WTC11 (cell line): ENCODE measurements around the gene IGFBP1.

Experiments
- CREB1 ChIP-seq: sonication (generic); formaldehyde crosslinking; IDR thresholded peaks from 2 replicates; pipeline ENCODE4 v1.8.0; 2023; ENCODE audit warnings: mild to moderate bottlenecking, missing genetic modification reagents
- ESRRA ChIP-seq: sonication (generic); formaldehyde crosslinking; IDR thresholded peaks from 2 replicates; pipeline ENCODE4 v1.8.1; 2022; ENCODE audit warnings: mild to moderate bottlenecking, missing genetic modification reagents, borderline replicate concordance
- FOXJ3 ChIP-seq: sonication (generic); formaldehyde crosslinking; IDR thresholded peaks from 2 replicates; pipeline ENCODE4 v1.9.0; 2021; ENCODE audit warnings: missing genetic modification reagents, mild to moderate bottlenecking, borderline replicate concordance
- KAT7 ChIP-seq: sonication (generic); formaldehyde crosslinking; IDR thresholded peaks from 2 replicates; pipeline ENCODE4 v1.8.1; 2023; ENCODE audit warnings: missing genetic modification reagents, mild to moderate bottlenecking, borderline replicate concordance
- RORB ChIP-seq: fragments of 250-450 bp; sonication (Bioruptor Pico); IDR thresholded peaks from 2 replicates; pipeline ENCODE4 v1.9.0; 2021; ENCODE audit warnings: mild to moderate bottlenecking
- SMAD4 ChIP-seq: sonication (generic); formaldehyde crosslinking; IDR thresholded peaks from 2 replicates; pipeline ENCODE4 v1.8.0; 2022; ENCODE audit warnings: mild to moderate bottlenecking, missing genetic modification reagents
- TCF7 ChIP-seq: sonication (generic); formaldehyde crosslinking; IDR thresholded peaks from 2 replicates; pipeline ENCODE4 v1.8.0; 2022; ENCODE audit warnings: mild to moderate bottlenecking, low read depth, missing genetic modification reagents, moderate library complexity
- TP53 ChIP-seq: sonication (generic); formaldehyde crosslinking; IDR thresholded peaks from 2 replicates; pipeline ENCODE4 v1.8.1; 2023; ENCODE audit warnings: mild to moderate bottlenecking, missing genetic modification reagents
- TF ChIP-seq, protein P1 (sequence below): fragments of 200-600 bp; IDR thresholded peaks from 2 replicates; pipeline ENCODE4 v1.8.0; 2022; ENCODE audit warnings: antibody characterized with exemption
- TF ChIP-seq, protein P2 (sequence below): sonication (generic); formaldehyde crosslinking; conservative IDR thresholded peaks from 2 replicates; pipeline ENCODE4 v1.8.1; 2022; ENCODE audit warnings: mild to moderate bottlenecking, missing genetic modification reagents
- TF ChIP-seq, protein P3 (sequence below): sonication (generic); formaldehyde crosslinking; IDR thresholded peaks from 2 replicates; pipeline ENCODE4 v1.8.1; 2023; ENCODE audit warnings: mild to moderate bottlenecking, missing genetic modification reagents, moderate library complexity
- TF ChIP-seq, protein P4 (sequence below): sonication (generic); formaldehyde crosslinking; IDR thresholded peaks from 2 replicates; pipeline ENCODE4 v1.8.1; 2023; ENCODE audit warnings: mild to moderate bottlenecking, moderate library complexity, missing genetic modification reagents
- TF ChIP-seq, protein P5 (sequence below): sonication (generic); formaldehyde crosslinking; IDR thresholded peaks from 2 replicates; pipeline ENCODE4 v1.8.1; 2022; ENCODE audit warnings: low read depth, missing genetic modification reagents, borderline replicate concordance

DNA sequence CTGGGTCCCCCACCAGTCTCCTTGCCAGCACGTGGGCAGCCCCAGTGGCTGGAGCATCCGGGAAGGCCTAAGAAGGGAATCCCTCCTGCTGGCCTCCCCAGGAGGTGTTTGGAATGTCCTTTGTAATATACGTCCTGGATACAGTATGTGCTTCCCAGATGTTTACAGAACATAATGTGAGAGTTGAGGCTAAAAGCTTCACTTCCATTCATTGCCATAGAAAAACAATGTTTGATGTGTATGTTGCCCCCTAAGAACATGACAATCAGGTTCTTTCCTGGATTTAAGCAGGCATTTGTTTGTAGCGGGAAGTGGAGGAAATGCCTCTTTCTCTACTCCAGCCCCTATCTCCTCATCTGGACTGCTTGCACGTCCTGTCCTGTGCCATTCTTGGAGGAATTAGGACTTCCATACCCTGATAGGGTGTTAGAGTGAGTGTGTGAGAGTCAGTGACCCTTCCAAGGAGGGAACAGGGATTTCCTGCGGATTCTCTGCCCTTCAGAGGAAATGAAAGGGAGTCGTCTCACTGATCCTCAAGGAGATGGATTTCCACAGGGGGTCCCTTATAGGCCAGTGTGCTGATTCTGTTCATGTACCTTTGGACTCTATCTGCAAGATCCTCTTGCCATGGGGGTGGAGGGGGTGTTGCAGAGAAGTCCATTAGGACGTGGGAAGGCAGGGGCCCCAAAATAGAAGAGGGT lies 1.2 kb downstream of the IGFBP1 start:
- TF ChIP-seq SMAD4 (no peak), CREB1 (CRISPR knock-in tag) (no peak), FOXJ3 (CRISPR knock-in tag) (no peak), RORB (CRISPR knock-in tag) (no peak), KAT7 (CRISPR knock-in tag) (no peak), TP53 (CRISPR knock-in tag) (no peak), ESRRA (CRISPR knock-in tag) (no peak), TCF7 (no peak)
- TF ChIP-seq, protein P1, sequence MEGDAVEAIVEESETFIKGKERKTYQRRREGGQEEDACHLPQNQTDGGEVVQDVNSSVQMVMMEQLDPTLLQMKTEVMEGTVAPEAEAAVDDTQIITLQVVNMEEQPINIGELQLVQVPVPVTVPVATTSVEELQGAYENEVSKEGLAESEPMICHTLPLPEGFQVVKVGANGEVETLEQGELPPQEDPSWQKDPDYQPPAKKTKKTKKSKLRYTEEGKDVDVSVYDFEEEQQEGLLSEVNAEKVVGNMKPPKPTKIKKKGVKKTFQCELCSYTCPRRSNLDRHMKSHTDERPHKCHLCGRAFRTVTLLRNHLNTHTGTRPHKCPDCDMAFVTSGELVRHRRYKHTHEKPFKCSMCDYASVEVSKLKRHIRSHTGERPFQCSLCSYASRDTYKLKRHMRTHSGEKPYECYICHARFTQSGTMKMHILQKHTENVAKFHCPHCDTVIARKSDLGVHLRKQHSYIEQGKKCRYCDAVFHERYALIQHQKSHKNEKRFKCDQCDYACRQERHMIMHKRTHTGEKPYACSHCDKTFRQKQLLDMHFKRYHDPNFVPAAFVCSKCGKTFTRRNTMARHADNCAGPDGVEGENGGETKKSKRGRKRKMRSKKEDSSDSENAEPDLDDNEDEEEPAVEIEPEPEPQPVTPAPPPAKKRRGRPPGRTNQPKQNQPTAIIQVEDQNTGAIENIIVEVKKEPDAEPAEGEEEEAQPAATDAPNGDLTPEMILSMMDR: no peak
- TF ChIP-seq, protein P2, sequence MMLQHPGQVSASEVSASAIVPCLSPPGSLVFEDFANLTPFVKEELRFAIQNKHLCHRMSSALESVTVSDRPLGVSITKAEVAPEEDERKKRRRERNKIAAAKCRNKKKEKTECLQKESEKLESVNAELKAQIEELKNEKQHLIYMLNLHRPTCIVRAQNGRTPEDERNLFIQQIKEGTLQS (CRISPR knock-in tag): no peak
- TF ChIP-seq, protein P3, sequence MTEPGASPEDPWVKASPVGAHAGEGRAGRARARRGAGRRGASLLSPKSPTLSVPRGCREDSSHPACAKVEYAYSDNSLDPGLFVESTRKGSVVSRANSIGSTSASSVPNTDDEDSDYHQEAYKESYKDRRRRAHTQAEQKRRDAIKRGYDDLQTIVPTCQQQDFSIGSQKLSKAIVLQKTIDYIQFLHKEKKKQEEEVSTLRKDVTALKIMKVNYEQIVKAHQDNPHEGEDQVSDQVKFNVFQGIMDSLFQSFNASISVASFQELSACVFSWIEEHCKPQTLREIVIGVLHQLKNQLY: no peak
- TF ChIP-seq, protein P4, sequence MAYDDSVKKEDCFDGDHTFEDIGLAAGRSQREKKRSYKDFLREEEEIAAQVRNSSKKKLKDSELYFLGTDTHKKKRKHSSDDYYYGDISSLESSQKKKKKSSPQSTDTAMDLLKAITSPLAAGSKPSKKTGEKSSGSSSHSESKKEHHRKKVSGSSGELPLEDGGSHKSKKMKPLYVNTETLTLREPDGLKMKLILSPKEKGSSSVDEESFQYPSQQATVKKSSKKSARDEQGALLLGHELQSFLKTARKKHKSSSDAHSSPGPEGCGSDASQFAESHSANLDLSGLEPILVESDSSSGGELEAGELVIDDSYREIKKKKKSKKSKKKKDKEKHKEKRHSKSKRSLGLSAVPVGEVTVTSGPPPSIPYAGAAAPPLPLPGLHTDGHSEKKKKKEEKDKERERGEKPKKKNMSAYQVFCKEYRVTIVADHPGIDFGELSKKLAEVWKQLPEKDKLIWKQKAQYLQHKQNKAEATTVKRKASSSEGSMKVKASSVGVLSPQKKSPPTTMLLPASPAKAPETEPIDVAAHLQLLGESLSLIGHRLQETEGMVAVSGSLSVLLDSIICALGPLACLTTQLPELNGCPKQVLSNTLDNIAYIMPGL (CRISPR knock-in tag): no peak
- TF ChIP-seq, protein P5, sequence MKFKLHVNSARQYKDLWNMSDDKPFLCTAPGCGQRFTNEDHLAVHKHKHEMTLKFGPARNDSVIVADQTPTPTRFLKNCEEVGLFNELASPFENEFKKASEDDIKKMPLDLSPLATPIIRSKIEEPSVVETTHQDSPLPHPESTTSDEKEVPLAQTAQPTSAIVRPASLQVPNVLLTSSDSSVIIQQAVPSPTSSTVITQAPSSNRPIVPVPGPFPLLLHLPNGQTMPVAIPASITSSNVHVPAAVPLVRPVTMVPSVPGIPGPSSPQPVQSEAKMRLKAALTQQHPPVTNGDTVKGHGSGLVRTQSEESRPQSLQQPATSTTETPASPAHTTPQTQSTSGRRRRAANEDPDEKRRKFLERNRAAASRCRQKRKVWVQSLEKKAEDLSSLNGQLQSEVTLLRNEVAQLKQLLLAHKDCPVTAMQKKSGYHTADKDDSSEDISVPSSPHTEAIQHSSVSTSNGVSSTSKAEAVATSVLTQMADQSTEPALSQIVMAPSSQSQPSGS (CRISPR knock-in tag): no peak
